H1 (cell line): Measurements from ENCODE around the gene WASF3. TPM values are rescaled to one million over a fixed set of nuclear protein-coding genes. Genes with fewer than 3 reads are reported as not detected.
"Not testable (repeated sequence)": the region's sequence is repeated elsewhere in the genome, so short reads cannot be mapped to it uniquely, and the experiment has no call there.

Experiments used
- CTCF ChIA-PET: fragments of 300-600 bp; sonication (Branson Sonifier 250); formaldehyde crosslinking; loops from one replicate; lab custom pipeline; 2021; ENCODE audit not compliant: partially characterized antibody; lab: Charles Lee
- POLR2A ChIA-PET: fragments of 300-600 bp; sonication (Branson Sonifier 250); formaldehyde crosslinking; loops from one replicate; lab custom pipeline; 2021; ENCODE audit warnings: inconsistent platforms; ENCODE audit not compliant: partially characterized antibody; lab: Charles Lee
- DNase-seq, 2 experiments: peaks; one replicate each; pipeline versions ENCODE4 v3.0.0 to v3.0.0-alpha.2; 2010 to 2022; ENCODE audit warnings: low spot score in 2 of 2, low read depth in 1 of 2, mixed read lengths in 1 of 2
- FAIRE-seq: peaks from 2 replicates; lab custom pipeline; 2011; peaks lifted over from hg19 to GRCh38; lab: Jason Lieb, UNC
- H2AFZ ChIP-seq: 2 replicates; pipeline ENCODE4 v1.8.1; 2012; ENCODE audit warnings: low read length, inconsistent platforms
- H2AK5ac ChIP-seq: 2 replicates; pipeline ENCODE4 v1.6.1; 2013; ENCODE audit warnings: low read depth, low read length
- H2BK120ac ChIP-seq: replicated peaks from 2 replicates; pipeline ENCODE3; 2013; ENCODE audit warnings: low read depth, low read length, inconsistent platforms
- H2BK12ac ChIP-seq: 2 replicates; pipeline ENCODE4 v1.6.1; 2013; ENCODE audit warnings: low read depth, low read length
- H2BK15ac ChIP-seq: 2 replicates; pipeline ENCODE4 v1.6.1; 2013; ENCODE audit warnings: low read length
- H2BK20ac ChIP-seq: 2 replicates; pipeline ENCODE4 v1.6.1; 2013; ENCODE audit warnings: low read length
- H2BK5ac ChIP-seq: 2 replicates; pipeline ENCODE4 v1.6.1; 2013; ENCODE audit warnings: low read depth, low read length
- H3K14ac ChIP-seq: 2 replicates; pipeline ENCODE4 v1.6.1; 2013; ENCODE audit warnings: inconsistent platforms; ENCODE audit not compliant: insufficient read length
- H3K18ac ChIP-seq: 2 replicates; pipeline ENCODE4 v1.6.1; 2013; ENCODE audit warnings: low read length; ENCODE audit errors: extremely low read depth
- H3K23ac ChIP-seq: 2 replicates; pipeline ENCODE4 v1.6.1; 2013; ENCODE audit warnings: inconsistent platforms; ENCODE audit not compliant: insufficient read length
- H3K23me2 ChIP-seq: 2 replicates; pipeline ENCODE4 v1.6.1; 2013; ENCODE audit warnings: low read depth, low read length
- H3K27ac ChIP-seq: 2 replicates; pipeline ENCODE4 v1.6.1; 2011; ENCODE audit warnings: low read depth, low read length, inconsistent platforms
- H3K27me3 ChIP-seq, 4 experiments: replicated peaks in 1 of 4; 1 replicate in 1 of 4; 2 replicates in 3 of 4; pipeline versions ENCODE4 v1.6.1 to v1.8.1; 2011 to 2013; ENCODE audit warnings: low read length in 3 of 4, mild to moderate bottlenecking in 3 of 4, inconsistent platforms in 2 of 4, mixed read lengths in 2 of 4, moderate library complexity in 1 of 4; ENCODE audit not compliant: control insufficient read depth in 3 of 4, insufficient read depth in 3 of 4; ENCODE audit errors: extremely low read depth in 1 of 4
- H3K36me3 ChIP-seq, 4 experiments: 2 replicates each; pipeline versions ENCODE4 v1.6.1 to v1.8.1; 2011 to 2013; ENCODE audit warnings: mild to moderate bottlenecking in 4 of 4, low read length in 3 of 4, moderate library complexity in 2 of 4, control low read depth in 1 of 4, inconsistent platforms in 1 of 4; ENCODE audit not compliant: insufficient read depth in 4 of 4, control insufficient read depth in 2 of 4
- H3K4ac ChIP-seq: replicated peaks from 2 replicates; pipeline ENCODE3; 2013; ENCODE audit warnings: low read length, low read depth, mixed read lengths, inconsistent platforms; ENCODE audit not compliant: insufficient read length
- H3K4me1 ChIP-seq, 4 experiments: replicated peaks in 1 of 4; 1 replicate in 1 of 4; 2 replicates in 3 of 4; pipeline versions ENCODE4 v1.6.1 to v1.8.1; 2011 to 2013; ENCODE audit warnings: low read length in 3 of 4, inconsistent platforms in 2 of 4, mixed read lengths in 1 of 4; ENCODE audit not compliant: insufficient read depth in 4 of 4, control insufficient read depth in 3 of 4
- H3K4me2 ChIP-seq, 2 experiments: 2 replicates each; pipeline versions ENCODE4 v1.6.1 to v1.8.1; 2011 to 2013; ENCODE audit warnings: low read depth in 2 of 2, low read length in 2 of 2, control low read depth in 1 of 2, inconsistent platforms in 1 of 2, mild to moderate bottlenecking in 1 of 2; ENCODE audit not compliant: insufficient read depth in 1 of 2
- H3K4me3 ChIP-seq, 4 experiments: fragments of 200-600, 300-600 bp in 1 of 4; sonication (generic), shearing (Covaris generic), sonication (Bioruptor Twin) in 1 of 4; 2 replicates each; pipeline versions ENCODE4 v1.5.1 to v1.8.1; 2011 to 2016; ENCODE audit warnings: low read length in 4 of 4, low read depth in 3 of 4, control low read depth in 2 of 4, inconsistent platforms in 2 of 4, mild to moderate bottlenecking in 2 of 4, mixed read lengths in 1 of 4, moderate library complexity in 1 of 4; ENCODE audit not compliant: insufficient read depth in 2 of 4; ENCODE audit errors: extremely low read depth in 1 of 4
- H3K56ac ChIP-seq: replicated peaks from 2 replicates; pipeline ENCODE3; 2013; ENCODE audit warnings: low read depth, mild to moderate bottlenecking, mixed read lengths, low read length, inconsistent platforms; ENCODE audit not compliant: insufficient read length
- H3K79me1 ChIP-seq: 2 replicates; pipeline ENCODE4 v1.6.1; 2013; ENCODE audit warnings: low read depth, low read length, control low read depth
- H3K79me2 ChIP-seq, 2 experiments: 2 replicates each; pipeline versions ENCODE4 v1.6.1 to v1.8.1; 2012 to 2013; ENCODE audit warnings: low read length in 2 of 2, mild to moderate bottlenecking in 2 of 2, inconsistent platforms in 1 of 2; ENCODE audit not compliant: insufficient read depth in 2 of 2, control insufficient read depth in 1 of 2
- H3K9ac ChIP-seq, 4 experiments: replicated peaks in 1 of 4; 1 replicate in 1 of 4; 2 replicates in 3 of 4; pipeline versions ENCODE4 v1.6.1 to v1.8.1; 2011 to 2013; ENCODE audit warnings: low read depth in 3 of 4, low read length in 3 of 4, control low read depth in 2 of 4, mild to moderate bottlenecking in 2 of 4, moderate library complexity in 2 of 4, inconsistent platforms in 1 of 4; ENCODE audit errors: extremely low read depth in 1 of 4
- H3K9me3 ChIP-seq, 2 experiments: 2 replicates each; pipeline versions ENCODE4 v1.6.1 to v1.8.1; 2012 to 2013; ENCODE audit warnings: mild to moderate bottlenecking in 2 of 2, moderate library complexity in 2 of 2, control low read depth in 1 of 2, inconsistent platforms in 1 of 2, low read depth in 1 of 2, low read length in 1 of 2, mixed read lengths in 1 of 2; ENCODE audit not compliant: insufficient read depth in 2 of 2
- H4K20me1 ChIP-seq, 2 experiments: replicated peaks in 1 of 2; 2 replicates each; pipeline versions ENCODE3 to v1.8.1; 2011 to 2013; ENCODE audit warnings: inconsistent platforms in 2 of 2, low read length in 2 of 2, mild to moderate bottlenecking in 1 of 2; ENCODE audit not compliant: insufficient read depth in 2 of 2, control insufficient read depth in 1 of 2
- H4K5ac ChIP-seq: 2 replicates; pipeline ENCODE4 v1.6.1; 2013; ENCODE audit warnings: low read length, low read depth, mixed read lengths, inconsistent platforms; ENCODE audit not compliant: insufficient read length
- H4K8ac ChIP-seq: 2 replicates; pipeline ENCODE4 v1.8.0; 2013; ENCODE audit warnings: mild to moderate bottlenecking, moderate library complexity, low read length, inconsistent platforms; ENCODE audit not compliant: insufficient read depth; ENCODE audit errors: extremely low read depth
- H4K91ac ChIP-seq: replicated peaks from 2 replicates; pipeline ENCODE3; 2013; ENCODE audit warnings: low read length, mixed read lengths, inconsistent platforms; ENCODE audit not compliant: insufficient read length
- WGBS, 2 experiments: shearing (Covaris generic) in 1 of 2; methylation state at CpG; one replicate each; pipeline versions ENCODE4 v1.1.6 to v1.1.7; 2013 to 2015; ENCODE audit warnings: low lambda C conversion rate in 2 of 2, mixed read lengths in 2 of 2, inconsistent platforms in 1 of 2, low coverage in 1 of 2, missing lambda C conversion rate in 1 of 2; ENCODE audit not compliant: insufficient replicate concordance in 2 of 2, insufficient coverage in 1 of 2, insufficient read length in 1 of 2; ENCODE audit errors: extremely low coverage in 1 of 2, missing lambda C conversion rate in 1 of 2; 5-methylcytosine and 5-hydroxymethylcytosine counted together
- polyA plus RNA-seq, 7 experiments: library from polyadenylated mRNA; depleted of rRNA in 3 of 7; stranded (reverse) in 5 of 7; unstranded in 2 of 7; fragments of >200 nt in 5 of 7; fragments of 200-250 nt in 2 of 7; gene quantifications; 1 replicate in 5 of 7; 2 replicates in 1 of 7; 4 replicates in 1 of 7; pipeline versions ENCODE4 v1.2.1 to v1.2.3, GENCODE V29; 2011 to 2013; ENCODE audit warnings: missing spikeins in 2 of 7, mixed read lengths in 2 of 7
- total RNA-seq: library from RNA; stranded (reverse); fragmentation: NEBNext Ultra II Directional; extraction: Animal tissue kit (Norgen Biotek cat#: 25700); gene quantifications from 2 replicates; pipeline ENCODE4 v1.2.1, GENCODE V29; 2021

Gene WASF3
- total and polyA plus RNA-seq, 2 of the 8 experiments (the other 6 are each of a cell fraction or from before 2014, with no cell fraction given): 18.7 to 39.8 TPM

GRCh38 chr13:26635634-26636033, 78.2 kb downstream of the WASF3 start:
- H4K8ac ChIP-seq, H3K4me2 ChIP-seq, H2BK120ac ChIP-seq, H3K36me3 ChIP-seq, H2BK5ac ChIP-seq, FAIRE-seq, H4K20me1 ChIP-seq, H4K5ac ChIP-seq, H3K56ac ChIP-seq, H4K91ac ChIP-seq, H3K9ac ChIP-seq, H2BK15ac ChIP-seq, H3K23ac ChIP-seq, H2BK12ac ChIP-seq, H3K79me1 ChIP-seq, H2AFZ ChIP-seq, H2BK20ac ChIP-seq, H3K4me3 ChIP-seq, H3K4me1 ChIP-seq, H3K18ac ChIP-seq, POLR2A ChIA-PET, H3K14ac ChIP-seq, DNase-seq, H3K23me2 ChIP-seq, H2AK5ac ChIP-seq, H3K27ac ChIP-seq, H3K27me3 ChIP-seq, H3K4ac ChIP-seq, H3K9me3 ChIP-seq, H3K79me2 ChIP-seq: not testable (repeated sequence)
- WGBS, 2 experiments: 89% methylated on average over 6 of the region's 6 CpGs; no CpG with 5 or more reads in 1 of the 2 experiments
- CTCF ChIA-PET: interaction anchor here (1.2 kb wide), 1 partner anchor 22 kb away, joined by 4 read pairs; no protein-coding TSS in a partner anchor

- FAIRE-seq, H3K4me3 ChIP-seq: not testable (repeated sequence)
Observed at GRCh38 chr13:26636073-26636472, 78.6 kb downstream of the WASF3 start.

More at GRCh38 chr13:26636073-26636472, 78.6 kb downstream of the WASF3 start:
- H4K91ac ChIP-seq, H3K79me1 ChIP-seq, POLR2A ChIA-PET, H3K4me1 ChIP-seq, H3K4ac ChIP-seq, H2AK5ac ChIP-seq, H2BK20ac ChIP-seq, H3K23ac ChIP-seq, H2BK5ac ChIP-seq, H4K8ac ChIP-seq, H3K4me2 ChIP-seq, H3K56ac ChIP-seq, H3K18ac ChIP-seq, H3K23me2 ChIP-seq, H3K27me3 ChIP-seq, H4K20me1 ChIP-seq, H2BK12ac ChIP-seq, H3K79me2 ChIP-seq, H2BK120ac ChIP-seq, H3K9ac ChIP-seq, H2AFZ ChIP-seq, H3K27ac ChIP-seq, H4K5ac ChIP-seq, DNase-seq, H3K14ac ChIP-seq, H3K36me3 ChIP-seq, H2BK15ac ChIP-seq, H3K9me3 ChIP-seq: not testable (repeated sequence)
- WGBS, 2 experiments: 83% methylated on average over 8 of the region's 8 CpGs; no CpG with 5 or more reads in 1 of the 2 experiments
- CTCF ChIA-PET: interaction anchor here (1.2 kb wide), 1 partner anchor 21 kb away, joined by 4 read pairs; no protein-coding TSS in a partner anchor
